Skeletal muscle satellite cell (primary cell): Measurements from ENCODE around the gene LAMTOR2.

Experiments
- H3K27me3 ChIP-seq: 2 replicates; pipeline ENCODE4 v1.7.0; 2013; ENCODE audit warnings: low read length; ENCODE audit not compliant: control insufficient read depth, insufficient read depth
- H3K36me3 ChIP-seq: 2 replicates; pipeline ENCODE4 v1.7.0; 2013; ENCODE audit warnings: mild to moderate bottlenecking, control low read depth, low read length; ENCODE audit not compliant: insufficient read depth
- H3K4me1 ChIP-seq: 2 replicates; pipeline ENCODE4 v1.7.0; 2013; ENCODE audit warnings: low read length; ENCODE audit not compliant: control insufficient read depth, insufficient read depth
- H3K4me2 ChIP-seq: 2 replicates; pipeline ENCODE4 v1.7.0; 2013; ENCODE audit warnings: mild to moderate bottlenecking, low read length
- H3K4me3 ChIP-seq: 2 replicates; pipeline ENCODE4 v1.7.0; 2013; ENCODE audit warnings: low read length
- H3K9ac ChIP-seq: 2 replicates; pipeline ENCODE4 v1.7.0; 2013; ENCODE audit warnings: mild to moderate bottlenecking, low read depth, low read length, moderate library complexity
- H3K9me3 ChIP-seq: replicated peaks from 2 replicates; pipeline ENCODE4 v1.7.0; 2013; ENCODE audit warnings: mild to moderate bottlenecking, control low read depth, low read length

LAMTOR2 gene

DNA sequence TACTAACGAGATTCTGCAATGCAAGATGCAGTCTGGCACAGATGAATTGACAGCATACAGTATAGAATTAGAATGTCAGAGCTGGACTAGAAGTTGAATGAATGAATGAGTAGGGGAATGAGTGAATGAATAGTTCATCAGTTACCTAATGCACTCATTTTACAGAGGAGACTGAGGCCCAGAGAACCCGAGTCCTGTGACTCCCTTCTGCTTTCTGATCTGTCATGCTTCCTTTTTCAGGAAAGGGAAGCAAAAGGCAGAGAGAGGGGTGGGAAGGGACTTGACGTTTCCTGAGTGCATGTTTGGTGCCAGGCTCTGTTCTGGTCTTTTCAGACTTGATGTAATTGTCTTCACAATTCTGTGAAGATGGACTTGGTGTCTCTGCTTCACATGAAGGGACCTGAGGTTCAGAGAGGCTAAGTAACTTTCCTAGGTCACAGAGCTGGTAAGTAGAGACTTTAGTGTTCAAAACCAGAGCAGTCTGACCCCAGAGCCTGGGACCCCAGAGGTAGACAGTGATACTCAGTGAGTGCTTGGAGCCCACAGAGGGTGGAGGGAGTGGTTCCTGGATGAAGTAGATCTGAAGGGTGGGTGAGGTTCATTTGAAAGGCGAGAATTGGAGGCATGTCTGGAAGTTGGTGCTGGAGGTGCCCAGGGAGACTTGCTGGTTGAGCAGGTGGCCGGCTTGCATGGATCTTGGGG is 35.7 kb downstream of the LAMTOR2 start:
- H3K4me1 ChIP-seq, result no peaks in the 10 kb centered on the region
- no peaks in the 10 kb centered on the region for H3K36me3 ChIP-seq
- no peak overlapping the region for H3K9ac ChIP-seq
- no peak overlapping the region for H3K4me3 ChIP-seq
- H3K4me2 ChIP-seq, result no peak overlapping the region
- H3K27me3 ChIP-seq, result no peaks in the 10 kb centered on the region
- no peaks in the 10 kb centered on the region for H3K9me3 ChIP-seq

- no peaks in the 10 kb centered on the region for H3K27me3 ChIP-seq
- H3K9ac ChIP-seq, result no peak overlapping the region
- no peaks in the 10 kb centered on the region for H3K9me3 ChIP-seq
- H3K36me3 ChIP-seq, result no peaks in the 10 kb centered on the region
- no peak overlapping the region for H3K4me3 ChIP-seq
- no peaks in the 10 kb centered on the region for H3K4me1 ChIP-seq
- H3K4me2 ChIP-seq, result no peak overlapping the region
These were observed 36.2 kb downstream of the LAMTOR2 start for GRCh38 chr1:156090840-156091188.

GRCh38 chr1:156091610-156092009 is 37.0 kb downstream of the LAMTOR2 start:
- Histone ChIP-seq H3K4me1 (peaks cover 7% of the 10 kb centered on the region), H3K27me3 (no peaks in the 10 kb centered on the region), H3K9me3 (no peaks in the 10 kb centered on the region), H3K4me3 (no peak overlapping the region), H3K4me2 (no peak overlapping the region), H3K9ac (no peak overlapping the region), H3K36me3 (no peaks in the 10 kb centered on the region)

DNA sequence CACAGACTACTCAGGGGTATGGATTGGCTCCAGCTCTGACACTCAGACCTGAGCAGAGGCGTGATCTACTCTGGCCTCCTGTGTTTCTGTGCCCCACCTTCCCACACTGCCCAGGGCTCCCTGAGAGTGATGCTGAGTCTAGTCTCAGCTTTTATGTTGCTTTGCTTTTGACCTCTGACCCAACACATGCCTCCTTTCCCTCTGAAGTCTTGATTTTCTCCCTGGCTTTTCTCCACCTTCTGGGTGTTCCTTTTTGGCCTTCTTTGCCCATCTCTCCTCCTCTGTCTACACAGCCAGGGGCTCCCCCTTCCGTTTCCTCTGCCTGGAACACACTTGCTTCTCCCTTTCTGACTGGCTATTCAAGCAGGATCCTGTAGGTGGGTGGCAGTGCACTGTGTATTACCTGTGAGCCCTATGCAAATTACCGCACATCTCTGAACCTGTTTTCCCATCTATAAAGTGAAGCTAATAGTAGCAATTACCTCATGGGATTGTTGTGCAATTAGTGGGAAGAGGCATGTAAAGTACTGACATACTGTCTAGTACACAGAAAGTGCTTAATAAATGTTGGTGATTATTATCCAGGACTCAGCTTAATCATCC is 41.4 kb downstream of the LAMTOR2 start:
- peak overlapping the region; percentile 82 for H3K9ac ChIP-seq

DNA sequence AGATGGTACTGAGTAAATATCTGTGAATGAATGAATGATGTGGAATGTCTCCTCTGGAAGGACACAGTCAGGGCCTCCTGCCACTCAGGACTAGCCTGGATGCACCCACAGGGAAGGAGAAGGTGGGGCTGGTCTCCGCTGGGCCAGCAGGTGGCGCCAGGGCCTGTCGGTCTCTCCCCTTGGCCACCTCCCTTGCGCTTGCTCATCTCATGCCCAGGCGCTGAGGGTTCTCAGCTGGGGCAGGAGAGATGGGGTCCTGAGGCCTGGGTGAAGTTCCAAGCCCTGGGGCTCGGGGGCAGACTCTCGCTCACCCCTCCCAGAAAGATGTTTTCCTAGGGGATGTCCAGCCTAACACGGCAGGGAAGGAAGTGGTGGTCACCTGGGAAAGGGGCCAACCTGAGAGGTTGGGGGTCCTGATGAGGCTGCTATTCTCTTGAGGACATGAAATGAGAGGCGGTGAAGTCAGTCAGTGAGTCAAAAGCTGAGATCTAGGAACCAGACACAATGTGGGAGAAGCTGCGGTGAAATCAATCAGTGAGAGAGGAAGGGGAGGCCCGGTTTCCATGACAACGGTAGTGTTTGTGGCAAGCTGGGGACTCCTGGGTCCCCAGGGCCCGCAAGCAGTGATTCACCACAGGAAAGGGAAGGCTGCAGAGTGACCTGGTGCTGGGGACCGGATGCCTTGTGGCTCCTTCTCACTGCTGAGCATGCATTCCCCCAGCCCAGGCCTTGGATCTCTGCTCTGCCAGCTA is 42.2 kb downstream of the LAMTOR2 start:
- H3K36me3 ChIP-seq, result no peaks in the 10 kb centered on the region
- H3K4me1 ChIP-seq, result peaks cover 15% of the 10 kb centered on the region
- H3K4me2 ChIP-seq, result peak overlapping the region; percentile 58
- H3K9me3 ChIP-seq, result no peaks in the 10 kb centered on the region
- peak overlapping the region; percentile 82 for H3K9ac ChIP-seq
- H3K27me3 ChIP-seq, result no peaks in the 10 kb centered on the region
- H3K4me3 ChIP-seq, result peak overlapping the region; percentile 34

More for the DNA sequence above, 41.4 kb downstream of the LAMTOR2 start:
- H3K4me1 ChIP-seq, result peaks cover 15% of the 10 kb centered on the region
- no peaks in the 10 kb centered on the region for H3K36me3 ChIP-seq
- H3K9me3 ChIP-seq, result no peaks in the 10 kb centered on the region
- no peak overlapping the region for H3K4me3 ChIP-seq
- H3K4me2 ChIP-seq, result no peak overlapping the region
- no peaks in the 10 kb centered on the region for H3K27me3 ChIP-seq

DNA sequence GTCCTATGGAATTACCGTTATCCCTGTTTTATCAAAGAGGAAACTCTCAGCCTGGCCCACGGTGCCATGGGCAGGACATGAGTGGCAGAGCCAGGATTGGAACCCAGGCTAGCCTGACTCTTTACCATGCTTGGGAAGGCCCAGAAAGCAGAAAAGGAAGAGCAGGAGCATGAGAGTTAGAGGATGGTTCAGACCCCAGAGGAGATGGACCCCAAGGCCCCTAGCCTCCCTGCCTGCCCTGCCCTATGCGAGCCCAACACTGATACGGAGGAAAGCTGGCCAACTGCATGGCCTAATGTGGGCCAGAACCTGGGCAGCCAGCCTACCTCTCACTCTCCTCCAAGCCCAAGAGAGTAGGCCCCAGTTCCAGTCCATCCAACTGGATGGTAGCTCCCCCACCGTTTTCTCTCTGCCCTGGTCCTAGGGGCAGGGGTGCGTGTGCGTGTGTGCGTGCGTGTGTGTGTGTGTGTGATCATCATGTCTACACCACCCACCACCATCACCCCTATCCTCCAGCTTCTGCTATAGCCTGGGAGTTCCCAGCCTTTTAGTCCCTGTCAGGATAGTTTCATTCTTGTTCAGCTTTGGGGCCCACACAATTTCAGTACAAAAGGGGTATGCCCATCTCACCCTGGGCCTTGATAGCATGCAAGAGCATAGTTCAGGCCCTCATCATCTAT is 43.1 kb downstream of the LAMTOR2 start:
- Histone ChIP-seq H3K9me3 (no peaks in the 10 kb centered on the region), H3K4me2 (no peak overlapping the region), H3K4me3 (no peak overlapping the region), H3K9ac (peak overlapping the region; percentile 82), H3K4me1 (peaks cover 22% of the 10 kb centered on the region), H3K36me3 (no peaks in the 10 kb centered on the region), H3K27me3 (no peaks in the 10 kb centered on the region)

GRCh38 chr1:156098784-156099183 is 44.2 kb downstream of the LAMTOR2 start:
- H3K4me1 ChIP-seq, result peaks cover 33% of the 10 kb centered on the region
- H3K4me2 ChIP-seq, result no peak overlapping the region
- no peaks in the 10 kb centered on the region for H3K27me3 ChIP-seq
- H3K9ac ChIP-seq, result no peak overlapping the region
- no peaks in the 10 kb centered on the region for H3K9me3 ChIP-seq
- H3K4me3 ChIP-seq, result no peak overlapping the region
- no peaks in the 10 kb centered on the region for H3K36me3 ChIP-seq

DNA sequence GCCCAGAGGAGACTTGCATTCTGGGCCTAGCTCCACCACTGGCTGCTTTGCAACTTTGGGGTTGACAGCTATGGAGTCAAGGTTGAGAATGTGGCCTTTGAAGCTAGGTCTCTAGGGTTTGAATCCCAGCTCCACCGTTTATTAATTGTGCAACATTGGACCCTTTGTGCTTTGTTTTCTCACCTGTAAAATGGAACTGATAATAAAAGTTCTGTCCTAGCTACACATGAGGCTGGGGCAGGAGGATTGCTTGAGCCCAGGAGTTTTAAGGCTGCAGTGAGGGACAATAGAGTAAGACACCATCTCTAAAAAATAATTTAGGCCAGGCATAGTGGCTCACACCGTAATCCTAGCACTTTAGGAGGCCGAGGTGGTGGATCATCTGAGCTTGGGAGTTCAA is 44.7 kb downstream of the LAMTOR2 start:
- Histone ChIP-seq H3K4me3 (no peak overlapping the region), H3K4me1 (peaks cover 38% of the 10 kb centered on the region), H3K27me3 (no peaks in the 10 kb centered on the region), H3K4me2 (no peak overlapping the region), H3K36me3 (no peaks in the 10 kb centered on the region), H3K9me3 (no peaks in the 10 kb centered on the region), H3K9ac (no peak overlapping the region)

DNA sequence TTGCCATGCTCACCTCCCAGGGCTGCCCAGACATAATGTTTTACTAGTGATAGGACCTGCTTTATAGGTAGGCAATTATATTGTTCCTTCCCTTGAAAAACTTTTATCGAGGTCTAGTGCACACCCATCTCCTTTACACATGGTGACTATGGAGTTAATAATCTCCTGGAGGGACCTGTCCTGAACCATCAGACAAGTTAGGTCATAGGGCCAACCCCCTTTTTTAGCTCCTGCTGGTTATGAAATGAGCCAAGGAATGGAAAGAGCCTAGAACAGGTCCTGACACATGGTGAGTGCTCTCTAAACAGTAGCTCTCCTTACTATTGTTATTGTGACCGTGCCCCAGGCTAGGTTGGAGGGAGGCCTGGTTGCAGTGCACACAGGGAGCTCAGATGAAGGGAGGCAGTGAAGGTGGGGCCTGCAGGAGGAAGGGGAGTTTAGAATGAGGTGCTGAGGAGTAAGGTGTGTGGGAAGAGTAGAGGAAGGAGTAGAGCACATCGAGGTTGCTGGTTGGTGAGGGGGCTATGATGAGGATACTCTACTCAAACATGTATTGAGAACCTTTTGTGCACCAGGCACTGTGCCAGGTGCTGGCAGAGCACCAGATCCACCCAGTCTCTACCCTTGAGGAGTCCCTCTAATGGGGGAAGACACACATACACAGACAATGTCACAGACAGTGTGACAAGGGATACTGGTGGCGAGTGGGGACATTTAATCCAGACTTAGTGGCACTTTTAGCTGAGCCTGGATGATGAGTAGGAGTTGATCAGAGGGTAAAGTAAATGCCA is 45.8 kb downstream of the LAMTOR2 start:
- Histone ChIP-seq H3K4me2 (no peak overlapping the region), H3K36me3 (no peaks in the 10 kb centered on the region), H3K4me1 (peaks cover 49% of the 10 kb centered on the region), H3K9ac (no peak overlapping the region), H3K4me3 (no peak overlapping the region), H3K9me3 (no peaks in the 10 kb centered on the region), H3K27me3 (no peaks in the 10 kb centered on the region)

DNA sequence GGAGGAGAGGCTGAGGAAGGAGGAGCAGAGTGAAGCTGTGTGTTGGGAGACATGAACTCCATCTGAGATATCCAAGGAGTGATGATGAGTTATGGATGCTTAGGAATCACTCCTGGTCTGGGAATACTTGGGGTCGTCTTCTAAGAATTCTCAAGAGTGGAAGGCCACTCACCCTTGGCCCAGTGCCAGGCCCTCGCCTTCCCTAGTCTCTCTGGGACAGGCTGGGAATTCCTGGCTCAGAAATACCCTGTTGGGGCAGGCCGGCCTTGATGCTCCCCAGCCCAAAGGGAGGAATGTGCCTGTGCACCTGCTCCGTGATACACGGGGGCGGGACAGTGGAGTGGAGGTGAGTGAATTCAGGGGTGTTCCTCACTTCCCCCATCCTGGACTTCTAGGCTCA is 47.3 kb downstream of the LAMTOR2 start:
- Histone ChIP-seq H3K27me3 (no peaks in the 10 kb centered on the region), H3K4me3 (no peak overlapping the region), H3K36me3 (no peaks in the 10 kb centered on the region), H3K9me3 (no peaks in the 10 kb centered on the region), H3K4me1 (peaks cover 52% of the 10 kb centered on the region), H3K4me2 (no peak overlapping the region), H3K9ac (no peak overlapping the region)
